Activated gamma-delta T cell (primary cell): ENCODE results near the gene ARMC9.

Experiments used
- DNase-seq: peaks from one replicate; lab custom pipeline; 2025; lab: John Stamatoyannopoulos, UW

Gene ARMC9

GRCh38 chr2:231422056-231422455, 223.6 kb downstream of the ARMC9 start:
- no peak for DNase-seq

GRCh38 chr2:231423176-231423575, 224.7 kb downstream of the ARMC9 start:
- DNase-seq = no peak
